Hypothalamus (tissue), 51 donors: ENCODE measurements around the gene PPIL1.
A peak's percentile ranks its signal among the peaks of the same experiment; 100 is the strongest.
"Not testable (repeated sequence)": the region's sequence is repeated elsewhere in the genome, so short reads cannot be mapped to it uniquely, and the experiment has no call there.

Experiments used
- DNase-seq, 51 donors: peaks; one replicate each; lab custom pipeline; 2025; lab: John Stamatoyannopoulos, UW

The PPIL1 gene

GRCh38 chr6:36874443-36875249 is at the start of gene PPIL1:
Gene PPIL1, minus strand, starts transcription at chr6:36874803. Its CDS starts 31 bp downstream, at chr6:36874772.
- DNase-seq = peak; percentile 44 to 97 (median 76)

DNA sequence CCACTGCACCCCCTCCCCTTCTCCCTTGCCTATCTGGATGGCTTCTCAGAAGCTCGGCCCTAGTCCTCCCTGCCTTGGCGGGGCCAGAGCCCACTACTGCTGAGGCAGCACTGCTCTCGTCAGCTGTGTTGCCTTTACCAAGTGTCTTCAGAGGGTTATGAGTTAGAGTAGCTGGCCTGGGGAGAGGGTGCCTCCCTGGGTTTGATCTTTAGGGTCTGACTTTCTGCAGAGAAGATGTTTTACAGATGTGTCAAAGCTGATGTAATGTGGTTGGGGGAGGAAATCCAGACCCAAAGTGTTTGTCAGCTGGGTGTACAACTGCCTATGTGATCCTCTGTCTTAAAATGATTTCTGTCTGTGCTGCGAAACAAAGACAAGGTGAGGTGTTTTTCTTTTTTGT is 49.5 kb upstream of the PPIL1 start:
- no peak for DNase-seq

GRCh38 chr6:36920546-36920945 is 45.9 kb upstream of the PPIL1 start:
- DNase-seq = no peak

- no peak for DNase-seq
Observed at GRCh38 chr6:36920049-36920448, 45.4 kb upstream of the PPIL1 start.

DNA sequence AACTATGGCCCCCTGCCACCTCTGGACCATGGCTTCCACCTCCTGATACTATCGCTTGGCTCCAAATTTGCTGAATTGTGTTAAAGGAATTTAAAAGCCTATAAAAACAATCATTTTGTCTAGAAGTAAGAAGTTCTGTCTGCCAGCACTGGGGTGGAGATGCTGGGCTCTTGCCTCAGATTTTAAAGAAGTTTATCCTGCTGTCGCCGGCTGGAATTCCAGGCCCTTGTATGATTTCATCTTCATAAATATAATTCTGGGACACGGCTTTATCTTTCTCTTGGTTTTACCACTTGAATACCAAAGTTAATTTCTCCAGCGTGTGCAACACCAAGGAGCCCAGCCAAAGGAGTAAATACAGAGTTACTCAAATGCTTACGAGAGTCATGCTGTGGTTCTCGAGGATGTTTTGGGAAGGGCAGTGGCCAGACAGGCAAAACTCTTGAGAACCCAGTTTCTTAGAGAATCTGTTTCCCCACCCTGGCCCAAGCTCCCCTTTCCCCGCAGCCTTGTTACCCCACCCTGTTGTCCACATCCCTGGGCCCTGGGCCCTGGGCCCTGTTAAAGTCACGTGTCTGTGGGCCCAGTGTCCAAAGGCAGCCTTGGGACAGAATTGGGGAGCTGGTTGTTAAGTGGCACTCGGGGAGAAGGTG is 43.1 kb upstream of the PPIL1 start:
- no peak for DNase-seq

DNA sequence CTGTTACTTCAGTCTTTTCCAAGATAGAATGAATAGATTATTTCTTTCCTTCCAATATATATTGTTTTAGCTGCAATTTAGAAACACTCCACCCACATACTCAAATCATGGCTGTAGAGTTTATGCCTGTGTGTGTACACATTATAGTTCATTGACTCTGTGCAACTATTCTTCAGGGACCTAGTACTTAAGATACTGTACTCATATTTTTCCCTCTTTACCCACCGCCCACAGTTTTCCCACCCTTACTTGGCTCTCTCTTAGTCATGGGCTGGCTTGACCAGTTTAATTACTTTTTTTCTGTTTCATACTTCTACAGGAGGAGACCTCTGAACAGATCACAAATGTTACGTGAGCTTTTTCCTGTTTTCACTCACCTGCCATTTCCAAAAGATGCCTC is 41.5 kb upstream of the PPIL1 start:
- no peak for DNase-seq

DNA sequence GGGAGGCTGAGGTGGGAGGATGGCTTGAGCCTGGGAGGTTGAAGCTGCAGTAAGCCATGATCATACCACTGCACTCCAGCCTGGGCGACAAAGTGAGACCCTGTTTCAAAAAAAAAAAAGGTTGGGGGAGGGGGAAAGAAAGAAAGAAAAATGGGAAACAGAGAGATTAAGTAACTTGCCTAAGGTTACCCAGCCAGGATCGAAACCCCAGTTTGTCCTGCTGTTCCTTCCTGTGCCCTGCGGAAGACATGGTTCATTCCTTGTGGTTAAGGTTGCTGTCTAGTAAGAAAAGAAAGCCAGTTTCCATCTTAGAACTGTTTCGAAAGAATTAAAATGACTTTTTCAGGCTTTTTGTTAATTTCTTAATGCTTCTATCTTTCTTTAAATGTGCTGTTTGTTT is 41.0 kb upstream of the PPIL1 start:
- no peak for DNase-seq

GRCh38 chr6:36914227-36914794 is 39.7 kb upstream of the PPIL1 start:
- DNase-seq = peak in 4 of 51 donors; percentile 8 to 16 (median 12)

DNA sequence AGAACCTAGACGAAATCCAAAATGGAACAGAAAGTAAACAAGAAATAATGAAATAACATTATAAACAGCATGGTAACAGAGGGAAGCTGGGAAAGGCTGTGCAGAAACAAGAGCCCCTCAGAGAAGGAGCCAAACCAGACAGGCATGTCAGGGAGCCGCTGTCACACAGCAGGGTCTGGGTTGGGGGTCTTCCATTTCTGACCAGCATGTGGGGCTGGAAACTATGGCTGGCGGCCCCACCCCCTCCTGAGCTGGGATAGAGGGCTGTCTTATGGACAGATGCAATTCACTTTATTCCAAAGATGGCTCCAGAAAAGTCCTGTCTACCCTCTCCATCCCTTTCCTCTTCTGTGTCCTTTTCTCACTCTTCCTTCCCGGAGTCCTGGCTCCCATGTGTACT is 38.5 kb upstream of the PPIL1 start:
- DNase-seq = no peak

DNA sequence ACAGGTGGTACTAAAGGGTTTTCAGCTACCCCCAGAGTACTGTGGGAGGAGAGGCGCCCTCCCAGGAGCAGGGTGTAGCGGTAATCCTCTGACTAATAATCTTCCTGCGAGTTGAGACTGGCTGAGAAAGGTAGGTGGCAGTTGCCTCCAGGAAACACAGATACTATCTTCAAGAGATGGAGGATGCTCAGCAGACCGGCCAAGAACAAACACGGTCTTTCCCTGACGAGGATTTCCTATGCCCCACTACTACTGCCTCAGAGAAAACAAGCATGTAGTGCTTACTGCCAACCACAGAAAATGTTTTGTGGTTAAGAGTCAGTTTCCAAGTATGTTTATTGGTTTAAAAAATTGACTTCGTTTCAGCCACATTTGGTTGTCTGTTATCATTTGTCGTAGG is 38.0 kb upstream of the PPIL1 start:
- peak in 3 of 51 donors; percentile 10 to 25 (median 14) for DNase-seq

GRCh38 chr6:36912030-36912454 is 37.4 kb upstream of the PPIL1 start:
- peak in 3 of 51 donors; percentile 9 to 22 (median 16) for DNase-seq

GRCh38 chr6:36908747-36909146 is 34.1 kb upstream of the PPIL1 start:
- DNase-seq = no peak

GRCh38 chr6:36907781-36908180 is 33.2 kb upstream of the PPIL1 start:
- peak in 21 of 51 donors; percentile 8 to 64 (median 22) for DNase-seq

GRCh38 chr6:36906539-36907325 is 32.1 kb upstream of the PPIL1 start:
- DNase-seq = peak in 11 of 51 donors; percentile 4 to 45 (median 25)

DNA sequence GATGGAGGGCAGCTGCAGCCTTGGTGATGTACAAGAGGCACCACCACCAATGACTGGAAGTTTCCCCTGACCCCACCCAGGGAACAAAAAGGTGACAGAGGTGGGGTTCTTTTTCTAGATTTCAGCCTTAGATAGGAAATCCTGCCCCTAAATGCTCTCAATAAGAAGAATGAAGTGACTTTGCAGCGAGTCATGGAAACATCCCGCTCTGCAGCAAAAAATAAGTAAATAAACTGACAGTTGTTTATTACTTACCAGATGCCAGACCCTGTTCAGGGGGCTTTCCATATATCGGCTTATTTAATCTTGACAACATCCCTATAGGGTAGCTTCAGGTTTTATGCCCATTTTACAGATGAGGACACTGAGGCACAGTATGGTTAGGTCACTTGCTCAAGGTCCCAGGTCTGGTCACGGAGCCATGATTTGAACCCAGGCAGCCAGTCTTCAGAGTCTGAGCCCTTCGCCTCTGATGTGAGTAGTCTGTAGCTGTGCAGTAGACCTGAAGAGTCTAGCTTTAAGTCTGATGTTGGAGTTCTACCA is 30.3 kb upstream of the PPIL1 start:
- no peak for DNase-seq

DNA sequence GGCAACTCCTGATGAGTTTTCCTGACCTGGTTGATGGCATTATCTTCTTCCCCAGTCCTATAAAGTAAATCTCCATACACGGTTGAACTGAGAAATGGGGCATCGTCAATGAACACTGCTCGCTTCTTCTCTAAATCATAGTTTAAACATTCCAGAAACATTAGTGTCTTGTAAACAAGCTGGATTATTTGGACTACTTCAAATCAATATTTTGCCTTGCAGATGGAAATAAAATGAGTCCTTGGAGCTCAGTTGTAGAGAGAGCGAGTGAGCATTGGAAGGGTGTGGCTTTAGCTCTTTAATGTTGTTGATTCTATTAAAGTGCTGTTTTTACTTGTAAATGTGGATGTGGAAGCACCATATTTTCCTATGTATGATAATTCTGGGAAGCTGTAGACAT is 29.5 kb upstream of the PPIL1 start:
- DNase-seq = no peak

GRCh38 chr6:36897609-36898008 is 23.0 kb upstream of the PPIL1 start:
- DNase-seq = peak in 2 of 51 donors; percentile 7 to 14

DNA sequence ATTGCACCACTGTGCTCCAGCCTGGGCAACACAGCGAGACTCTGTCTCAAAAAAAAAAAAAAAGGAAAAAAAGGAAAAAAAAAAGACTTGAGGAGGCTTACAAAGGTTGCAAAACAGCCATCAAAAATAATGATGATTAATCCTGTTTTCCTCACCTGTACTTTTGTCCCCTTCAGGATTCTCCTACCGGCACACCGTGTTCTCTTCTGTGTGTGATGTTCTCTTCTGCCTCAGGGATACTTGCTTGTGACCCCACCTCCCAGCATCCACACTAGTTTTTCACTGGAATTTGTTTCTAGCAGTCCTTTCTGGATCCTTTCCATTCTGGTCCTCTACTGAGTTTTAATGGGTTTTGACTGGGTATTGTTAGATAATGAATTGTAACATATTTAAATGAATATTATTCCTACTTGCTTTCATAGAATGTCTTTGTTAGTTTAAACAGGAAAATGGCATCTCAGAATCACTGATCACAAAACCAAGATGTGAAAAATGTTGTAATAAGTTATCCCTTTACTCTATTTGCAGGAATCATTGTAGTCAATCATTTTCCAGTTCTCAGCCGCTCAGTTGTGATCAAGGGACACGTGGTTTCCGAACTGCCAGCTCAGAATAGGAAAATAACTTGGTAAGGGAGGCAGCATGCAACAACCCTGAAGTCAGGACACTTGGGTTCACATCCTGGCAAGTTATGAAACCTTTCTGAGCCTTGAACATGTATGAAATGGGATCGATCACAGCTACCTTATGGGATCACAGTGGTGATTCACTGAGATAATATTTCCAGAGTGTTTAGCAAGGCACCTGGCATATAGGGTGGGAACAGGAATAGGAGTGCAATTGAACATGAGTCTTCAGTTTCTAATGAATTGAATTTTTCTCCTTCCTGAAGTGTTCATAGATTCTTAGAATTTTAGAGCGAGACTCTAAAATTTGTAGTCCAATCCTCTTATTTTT is 19.7 kb upstream of the PPIL1 start:
- DNase-seq = no peak

DNA sequence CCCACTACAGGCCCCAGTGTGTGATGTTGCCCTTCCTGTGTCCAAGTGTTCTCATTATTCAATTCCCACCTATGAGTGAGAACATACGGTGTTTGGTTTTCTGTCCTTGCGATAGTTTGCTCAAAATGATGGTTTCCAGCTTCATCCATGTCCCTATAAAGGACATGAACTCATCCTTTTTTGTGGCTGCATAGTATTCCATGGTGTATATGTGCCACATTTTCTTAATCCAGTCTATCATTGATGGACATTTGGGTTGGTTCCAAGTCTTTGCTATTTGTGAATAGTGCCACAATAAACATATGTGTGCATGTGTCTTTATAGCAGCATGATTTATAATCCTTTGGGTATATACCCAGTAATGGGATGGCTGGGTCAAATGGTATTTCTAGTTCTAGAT is 16.6 kb upstream of the PPIL1 start:
- not testable (repeated sequence) for DNase-seq
